Endodermal cell (in vitro differentiated cells): ENCODE results near the gene EEPD1. TPM values are rescaled to one million over a fixed set of nuclear protein-coding genes. Genes with fewer than 3 reads are reported as not detected.

Experiments used
- DNase-seq: peaks from one replicate; pipeline ENCODE4 v3.0.0-alpha.2; 2017
- H3K27ac ChIP-seq: 2 replicates; pipeline ENCODE4 v1.5.1; 2013; ENCODE audit warnings: mild to moderate bottlenecking, low read depth, low read length, moderate library complexity
- H3K27me3 ChIP-seq: 2 replicates; pipeline ENCODE4 v1.6.1; 2013; ENCODE audit warnings: mild to moderate bottlenecking, low read length, moderate library complexity; ENCODE audit not compliant: insufficient read depth, control insufficient read depth, poor library complexity, severe bottlenecking
- H3K36me3 ChIP-seq: 2 replicates; pipeline ENCODE4 v1.7.0; 2013; ENCODE audit warnings: mild to moderate bottlenecking, low read length, moderate library complexity; ENCODE audit not compliant: control insufficient read depth, insufficient read depth
- H3K4me1 ChIP-seq: one replicate; pipeline ENCODE4 v1.7.0; 2013; ENCODE audit warnings: low read length; ENCODE audit not compliant: control insufficient read depth, insufficient read depth
- H3K4me3 ChIP-seq: 2 replicates; pipeline ENCODE4 v1.5.1; 2013; ENCODE audit warnings: mild to moderate bottlenecking, low read length, moderate library complexity
- H3K9ac ChIP-seq: 2 replicates; pipeline ENCODE4 v1.6.1; 2013; ENCODE audit warnings: mild to moderate bottlenecking, low read length, moderate library complexity; ENCODE audit not compliant: poor library complexity, severe bottlenecking; ENCODE audit errors: extremely low read depth
- H3K9me3 ChIP-seq: 2 replicates; pipeline ENCODE4 v1.6.1; 2013; ENCODE audit warnings: mild to moderate bottlenecking, low read length, moderate library complexity; ENCODE audit not compliant: control insufficient read depth
- H3K27ac Mint-ChIP-seq: 2 replicates; pipeline ENCODE4 v1.8.0; 2020; ENCODE audit warnings: mixed read lengths
- H3K27me3 Mint-ChIP-seq: 2 replicates; pipeline ENCODE4 v1.8.0; 2021; ENCODE audit warnings: mild to moderate bottlenecking, mixed read lengths; ENCODE audit not compliant: insufficient read depth
- H3K36me3 Mint-ChIP-seq: 2 replicates; pipeline ENCODE4 v1.8.0; 2020; ENCODE audit warnings: low read depth, mixed read lengths
- H3K4me1 Mint-ChIP-seq: 2 replicates; pipeline ENCODE4 v1.8.0; 2020; ENCODE audit warnings: mixed read lengths
- H3K4me3 Mint-ChIP-seq: 2 replicates; pipeline ENCODE4 v1.8.0; 2020; ENCODE audit warnings: mild to moderate bottlenecking, moderate library complexity, mixed read lengths
- H3K9me3 Mint-ChIP-seq: 2 replicates; pipeline ENCODE4 v1.8.0; 2020; ENCODE audit warnings: mild to moderate bottlenecking, mixed read lengths
- CTCF ChIP-seq: fragments of 200-600 bp; sonication (generic); conservative IDR thresholded peaks from 2 replicates; pipeline ENCODE4 v1.5.0; 2021; ENCODE audit warnings: antibody characterized with exemption, mild to moderate bottlenecking
- WGBS, 2 experiments: methylation state at CpG; one replicate each; pipeline versions ENCODE4 v1.1.5 to v1.1.7; 2013; ENCODE audit warnings: missing lambda C conversion rate in 2 of 2, mixed read lengths in 1 of 2; ENCODE audit not compliant: insufficient coverage in 1 of 2, insufficient read length in 1 of 2; 5-methylcytosine and 5-hydroxymethylcytosine counted together
- total RNA-seq, 2 donors: library from RNA; stranded (reverse); fragmentation: NEBNext Ultra II Directional in 1 of 2; extraction: Animal tissue kit (Norgen Biotek cat#: 25700) in 1 of 2; gene quantifications; 2 replicates in 1 of 2; 3 replicates in 1 of 2; pipeline ENCODE4 v1.2.1, GENCODE V29; 2021

The EEPD1 gene
- total RNA-seq, 2 donors from 2014 or later, result 9.7 to 11.4 TPM

- no peak overlapping the region for H3K27ac ChIP-seq
- H3K36me3 ChIP-seq, result peaks cover 20% of the 10 kb centered on the region
- H3K9ac ChIP-seq, result no peak overlapping the region
- H3K27me3 ChIP-seq, result no peaks in the 10 kb centered on the region
- H3K4me3 ChIP-seq, result no peak overlapping the region
- DNase-seq, result peak; percentile 1
- Mint-ChIP-seq H3K27ac (no peak overlapping the region), H3K27me3 (no peaks in the 10 kb centered on the region), H3K4me1 (peaks cover 38% of the 10 kb centered on the region), H3K9me3 (no peaks in the 10 kb centered on the region), H3K4me3 (no peak overlapping the region), H3K36me3 (peaks cover 17% of the 10 kb centered on the region)
- H3K9me3 ChIP-seq, result no peaks in the 10 kb centered on the region
- no peak for TF ChIP-seq CTCF
- WGBS, 2 experiments, result 83 to 84% methylated on average over 5 of the region's 5 CpGs
- H3K4me1 ChIP-seq, result peaks cover 9% of the 10 kb centered on the region
Observed at GRCh38 chr7:36295090-36295489, 142.0 kb downstream of the EEPD1 start.

- Histone ChIP-seq H3K36me3 (peaks cover 17% of the 10 kb centered on the region), H3K4me1 (peaks cover 8% of the 10 kb centered on the region), H3K27ac (no peak overlapping the region), H3K9ac (no peak overlapping the region), H3K4me3 (no peak overlapping the region), H3K27me3 (no peaks in the 10 kb centered on the region), H3K9me3 (no peaks in the 10 kb centered on the region)
- no peak overlapping the region for H3K27ac Mint-ChIP-seq
- H3K9me3 Mint-ChIP-seq, result no peaks in the 10 kb centered on the region
- H3K36me3 Mint-ChIP-seq, result peaks cover 11% of the 10 kb centered on the region
- peaks cover 36% of the 10 kb centered on the region for H3K4me1 Mint-ChIP-seq
- no peak overlapping the region for H3K4me3 Mint-ChIP-seq
- 93% methylated on average over 1 of the region's 1 CpG; no CpG with 5 or more reads in 1 of the 2 experiments for WGBS, 2 experiments
- no peak for TF ChIP-seq CTCF
- DNase-seq, result no peak
- no peaks in the 10 kb centered on the region for H3K27me3 Mint-ChIP-seq
Observed at GRCh38 chr7:36296284-36296683, 143.2 kb downstream of the EEPD1 start.

GRCh38 chr7:36297364-36298009 lies 144.4 kb downstream of the EEPD1 start:
- Mint-ChIP-seq H3K4me1 (peaks cover 33% of the 10 kb centered on the region), H3K4me3 (no peak overlapping the region), H3K36me3 (peaks cover 10% of the 10 kb centered on the region), H3K27me3 (no peaks in the 10 kb centered on the region), H3K9me3 (no peaks in the 10 kb centered on the region), H3K27ac (no peak overlapping the region)
- H3K9ac ChIP-seq, result no peak overlapping the region
- WGBS, 2 experiments, result 92 to 97% methylated on average over 4 to 7 of the region's 7 CpGs
- no peak for TF ChIP-seq CTCF
- H3K9me3 ChIP-seq, result no peaks in the 10 kb centered on the region
- H3K27me3 ChIP-seq, result no peaks in the 10 kb centered on the region
- H3K4me1 ChIP-seq, result no peaks in the 10 kb centered on the region
- peaks cover 16% of the 10 kb centered on the region for H3K36me3 ChIP-seq
- no peak overlapping the region for H3K27ac ChIP-seq
- no peak overlapping the region for H3K4me3 ChIP-seq
- DNase-seq, result no peak
